VCaP (cell line): ENCODE measurements around the gene FUT6.

Experiments used
- H3K27ac ChIP-seq: fragments of 450-650 bp; 2 replicates; pipeline ENCODE4 v1.5.1; 2017
- CTCF ChIP-seq: fragments of 450-650 bp; conservative IDR thresholded peaks from 2 replicates; pipeline ENCODE4 v1.5.1; 2017; ENCODE audit warnings: mild to moderate bottlenecking, moderate library complexity

The FUT6 gene

DNA sequence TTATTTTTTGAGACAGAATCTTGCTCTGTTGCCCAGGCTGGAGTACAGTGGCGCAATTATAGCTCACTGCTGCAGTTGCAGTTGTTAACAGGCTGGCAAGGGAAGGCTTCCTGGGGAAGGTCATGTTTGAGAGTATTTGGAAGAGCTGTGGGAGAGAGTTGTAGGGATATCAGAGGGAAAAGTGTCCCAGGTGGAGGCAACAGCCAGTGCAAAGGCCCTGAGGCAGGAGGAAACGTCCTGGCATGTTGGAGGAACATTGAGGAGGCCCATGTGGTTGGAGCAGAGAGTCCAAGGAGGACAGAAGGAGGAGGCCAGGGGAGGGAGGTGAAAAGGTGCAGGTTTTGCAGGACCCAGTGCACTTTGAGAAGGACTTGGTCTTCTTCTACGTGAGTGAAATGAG is 46.3 kb downstream of the FUT6 start:
- H3K27ac ChIP-seq = no peak overlapping the region
- TF ChIP-seq CTCF = no peak

DNA sequence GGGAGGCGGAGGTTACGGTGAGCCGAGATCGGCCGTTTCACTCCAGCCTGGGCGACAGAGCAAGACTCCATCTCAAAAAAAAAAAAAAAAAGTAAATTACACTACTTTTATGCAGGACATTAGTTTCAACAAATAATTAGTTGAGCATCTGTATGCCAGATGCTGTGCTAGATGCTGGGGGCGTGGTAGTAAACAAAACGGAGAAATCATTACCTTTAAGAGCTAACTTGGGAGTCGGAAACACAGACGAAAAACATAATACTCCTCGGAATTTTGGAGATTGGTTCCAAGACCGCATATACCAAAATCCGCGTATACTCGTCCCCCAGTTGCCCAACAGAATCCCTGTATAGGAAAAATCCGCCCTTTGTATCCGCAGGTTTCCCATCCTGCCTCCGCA is 47.3 kb downstream of the FUT6 start:
- no peak overlapping the region for H3K27ac ChIP-seq
- TF ChIP-seq CTCF = no peak

DNA sequence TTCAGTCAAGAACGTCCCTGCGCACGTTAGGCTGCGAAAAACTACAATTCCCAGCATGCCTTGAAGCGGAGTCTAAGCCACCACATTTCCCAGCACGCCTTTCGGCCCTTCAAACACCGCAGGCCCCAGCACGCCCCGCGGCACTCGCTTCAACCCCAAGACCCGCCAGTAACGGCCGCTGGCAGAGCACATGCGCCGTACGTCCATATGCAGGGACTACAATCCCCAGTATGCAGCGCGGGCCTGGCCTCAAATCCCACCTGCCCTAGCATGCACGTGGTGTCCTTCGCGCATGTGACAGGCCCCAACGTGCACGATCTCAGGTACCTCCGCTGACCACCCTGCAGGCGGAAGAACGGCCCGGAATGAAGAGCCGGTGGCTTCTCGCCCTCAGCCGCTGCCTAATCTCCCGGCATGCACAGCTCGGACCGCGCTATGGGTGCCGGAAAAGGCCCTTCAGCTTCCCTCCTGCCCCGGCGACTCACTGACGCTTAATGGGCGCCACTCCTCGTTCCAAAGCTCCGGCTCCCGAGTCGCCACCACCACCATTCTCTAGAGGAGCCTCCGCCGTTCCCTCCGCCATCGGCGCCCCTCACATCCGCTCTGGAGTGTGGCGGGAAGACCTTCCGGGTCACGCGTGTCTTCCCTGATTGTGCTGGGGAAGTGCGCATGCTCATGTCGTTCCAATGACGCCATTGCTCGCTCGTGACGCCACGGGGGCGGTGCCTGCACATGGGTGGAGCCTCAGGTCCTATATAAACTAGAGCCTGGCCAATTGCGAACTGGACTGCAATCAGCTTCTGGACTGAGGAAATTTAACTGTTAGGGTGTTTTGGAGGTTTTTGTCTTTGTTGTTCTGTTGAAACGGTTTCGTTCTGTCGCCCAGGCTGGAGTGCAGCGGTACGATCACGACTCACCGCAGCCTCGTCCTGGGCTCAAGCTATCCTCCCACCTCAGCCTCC is 48.7 kb downstream of the FUT6 start, which contains the start of gene DUS3L:
Gene DUS3L, minus strand, starts transcription at position 605 of the 962 bp plus-strand sequence. Its CDS starts 22 bp downstream, at position 583.
- TF ChIP-seq CTCF = no peak
- H3K27ac ChIP-seq = peak within 1 kb of the TSS; percentile 90

GRCh38 chr19:5789886-5790558 is 49.5 kb downstream of the FUT6 start:
- peak overlapping the region; percentile 90 for H3K27ac ChIP-seq
- TF ChIP-seq CTCF = no peak

DNA sequence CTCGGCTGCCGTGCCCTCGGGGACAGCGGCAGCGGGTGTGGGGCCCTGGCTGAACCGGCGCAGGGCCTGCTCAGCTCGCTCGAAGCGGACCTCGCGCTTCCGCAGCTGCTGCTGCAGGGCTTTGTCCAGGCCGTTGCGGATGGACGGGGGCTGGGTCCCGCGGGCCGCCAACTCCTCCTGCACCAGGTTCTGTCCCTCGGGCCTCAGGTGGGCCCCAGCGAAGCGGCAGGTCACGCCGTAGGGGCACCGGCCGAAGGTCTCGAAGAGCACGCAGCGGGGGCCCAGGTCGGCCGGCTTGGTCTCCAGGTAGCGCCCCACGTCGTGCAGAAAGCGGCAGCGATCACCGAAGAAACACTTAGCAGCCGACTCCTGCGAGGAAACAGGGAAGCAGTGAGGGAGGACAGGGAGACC is 50.1 kb downstream of the FUT6 start:
- no peak for TF ChIP-seq CTCF

GRCh38 chr19:5788422-5788821 is 51.1 kb downstream of the FUT6 start:
- H3K27ac ChIP-seq = no peak overlapping the region
- TF ChIP-seq CTCF = no peak

More for the DNA sequence above, 50.1 kb downstream of the FUT6 start:
- H3K27ac ChIP-seq = no peak overlapping the region

DNA sequence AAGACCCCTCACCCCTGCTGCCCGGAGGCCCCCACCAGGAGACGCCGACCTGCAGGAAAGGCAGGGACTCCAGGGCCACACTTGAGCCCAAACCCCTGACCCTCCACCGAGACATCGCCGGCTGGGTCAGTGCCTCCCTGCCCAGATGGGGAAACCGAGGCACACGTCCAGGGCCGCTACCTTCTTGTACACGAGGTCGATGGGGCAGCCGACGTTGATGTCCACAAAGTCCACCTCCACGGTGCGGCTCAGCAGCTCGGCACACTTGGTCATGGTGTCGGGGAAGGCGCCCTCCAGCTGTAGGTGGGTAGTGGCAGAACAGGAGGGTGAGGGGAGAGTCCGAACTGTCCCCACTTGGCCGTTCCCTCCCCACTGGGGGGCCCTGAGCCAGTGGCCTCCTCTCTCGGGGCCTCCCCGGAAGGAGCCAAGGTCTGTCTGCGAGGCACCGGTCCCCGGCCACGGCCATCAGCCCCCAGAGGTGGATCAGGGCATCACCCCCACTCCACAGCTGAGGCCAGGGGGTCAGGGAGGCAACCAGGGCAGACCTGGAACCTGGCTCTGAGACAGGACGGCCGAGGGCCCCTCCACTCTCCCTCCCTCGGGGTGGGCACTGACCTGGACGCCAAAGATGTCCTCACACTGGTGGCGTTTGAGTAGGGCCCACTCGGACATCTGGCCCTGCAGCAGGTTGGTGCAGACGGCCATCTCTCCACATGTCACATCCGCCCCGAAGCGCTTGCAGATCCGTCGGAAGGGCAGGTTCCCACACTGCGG is 51.9 kb downstream of the FUT6 start:
- no peak overlapping the region for H3K27ac ChIP-seq
- TF ChIP-seq CTCF = no peak
